B cell (primary cell): ENCODE results near the gene CCDC171.
"Not testable (repeated sequence)": the region's sequence is repeated elsewhere in the genome, so short reads cannot be mapped to it uniquely, and the experiment has no call there.

Source experiments
- EZH2 ChIP-seq: IDR thresholded peaks from 2 replicates; pipeline ENCODE4 v1.6.1; 2012; ENCODE audit warnings: borderline replicate concordance, low read depth, mild to moderate bottlenecking, moderate library complexity, low read length; ENCODE audit not compliant: insufficient read depth, poor library complexity, severe bottlenecking
- TF ChIP-seq, protein P1 (sequence below): fragments of 200-600 bp; IDR thresholded peaks from one replicate; pipeline ENCODE4 v1.8.0; 2022; ENCODE audit warnings: antibody characterized with exemption, mild to moderate bottlenecking

- TF ChIP-seq, protein P1, sequence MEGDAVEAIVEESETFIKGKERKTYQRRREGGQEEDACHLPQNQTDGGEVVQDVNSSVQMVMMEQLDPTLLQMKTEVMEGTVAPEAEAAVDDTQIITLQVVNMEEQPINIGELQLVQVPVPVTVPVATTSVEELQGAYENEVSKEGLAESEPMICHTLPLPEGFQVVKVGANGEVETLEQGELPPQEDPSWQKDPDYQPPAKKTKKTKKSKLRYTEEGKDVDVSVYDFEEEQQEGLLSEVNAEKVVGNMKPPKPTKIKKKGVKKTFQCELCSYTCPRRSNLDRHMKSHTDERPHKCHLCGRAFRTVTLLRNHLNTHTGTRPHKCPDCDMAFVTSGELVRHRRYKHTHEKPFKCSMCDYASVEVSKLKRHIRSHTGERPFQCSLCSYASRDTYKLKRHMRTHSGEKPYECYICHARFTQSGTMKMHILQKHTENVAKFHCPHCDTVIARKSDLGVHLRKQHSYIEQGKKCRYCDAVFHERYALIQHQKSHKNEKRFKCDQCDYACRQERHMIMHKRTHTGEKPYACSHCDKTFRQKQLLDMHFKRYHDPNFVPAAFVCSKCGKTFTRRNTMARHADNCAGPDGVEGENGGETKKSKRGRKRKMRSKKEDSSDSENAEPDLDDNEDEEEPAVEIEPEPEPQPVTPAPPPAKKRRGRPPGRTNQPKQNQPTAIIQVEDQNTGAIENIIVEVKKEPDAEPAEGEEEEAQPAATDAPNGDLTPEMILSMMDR: not testable (repeated sequence)
- not testable (repeated sequence) for TF ChIP-seq EZH2
Measured at GRCh38 chr9:15810219-15810899, 257.5 kb downstream of the CCDC171 start.
